DMS153 treated with DMSO at 0.1 percent for 48 hours (cell line): ENCODE data around the gene CAMK2A.

Experiments
- DNase-seq: peaks from one replicate; lab custom pipeline; 2025; ENCODE audit not compliant: unreplicated experiment; lab: John Stamatoyannopoulos, UW

Gene CAMK2A

DNA sequence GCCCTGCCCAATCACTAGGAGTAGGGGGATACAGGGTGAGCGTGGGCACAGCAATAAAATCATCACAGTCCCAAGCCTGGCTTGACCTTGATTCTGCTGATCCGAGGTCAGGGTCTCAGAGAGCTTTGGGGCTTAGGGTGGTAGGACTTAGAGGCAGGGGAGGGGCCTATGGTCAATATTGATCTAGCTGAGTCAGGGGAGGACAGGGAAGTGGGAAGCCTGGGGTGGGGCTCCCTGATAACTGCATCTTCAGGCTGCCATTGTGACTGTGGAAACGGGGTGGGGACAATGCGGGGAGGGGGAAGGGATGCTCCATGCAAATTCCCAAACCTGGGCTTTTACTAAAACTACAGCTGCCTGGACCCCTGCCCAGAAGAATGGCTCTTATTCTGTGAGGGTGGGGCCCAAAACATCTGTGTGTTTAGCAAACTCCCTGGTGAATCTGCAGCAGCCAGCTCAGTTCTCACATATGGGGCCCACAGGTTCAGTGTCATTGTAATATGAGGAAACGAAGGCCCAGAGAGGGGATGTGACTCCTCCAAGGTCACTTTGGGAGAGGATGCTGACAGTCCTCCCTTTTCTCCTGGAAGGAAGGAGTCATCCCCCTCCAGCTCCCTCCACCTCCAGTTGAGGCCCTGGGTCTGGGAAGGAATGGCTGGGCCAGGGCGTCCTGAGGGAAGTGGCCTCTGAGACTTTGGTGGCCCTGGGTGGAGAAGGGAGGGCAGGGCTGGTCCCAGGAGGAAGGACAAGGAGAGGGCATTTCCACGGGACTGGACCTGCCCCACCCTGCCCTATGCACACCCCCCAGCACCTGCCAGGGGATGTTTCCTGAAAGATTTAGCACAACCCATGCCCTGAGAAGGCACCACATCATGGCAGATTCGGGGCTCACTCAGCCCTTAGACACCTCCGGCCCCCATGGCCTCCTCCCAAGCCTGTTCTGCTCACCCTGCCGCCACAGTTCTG is 73.3 kb downstream of the CAMK2A start:
- no peak for DNase-seq

DNA sequence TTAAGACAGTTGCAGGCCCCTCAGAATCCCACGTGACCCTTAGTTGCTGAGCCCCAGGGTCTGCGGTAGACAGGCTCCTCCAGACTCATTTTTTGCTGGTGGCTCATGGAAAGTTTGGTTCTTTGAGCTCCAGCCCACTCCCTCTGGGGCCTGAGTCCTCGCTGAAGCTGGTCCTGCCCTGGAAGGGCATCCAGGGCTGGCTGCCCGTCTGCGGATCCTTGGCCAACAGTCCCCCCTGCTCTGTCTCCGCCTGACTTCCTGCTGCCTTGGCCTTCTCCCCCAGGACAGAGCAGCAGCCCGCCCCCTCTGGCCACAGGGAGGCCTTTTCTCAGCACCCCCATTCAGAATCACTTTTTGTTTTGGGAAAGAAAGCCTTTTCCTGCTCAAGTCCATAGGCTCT is 75.3 kb downstream of the CAMK2A start:
- DNase-seq = no peak

DNA sequence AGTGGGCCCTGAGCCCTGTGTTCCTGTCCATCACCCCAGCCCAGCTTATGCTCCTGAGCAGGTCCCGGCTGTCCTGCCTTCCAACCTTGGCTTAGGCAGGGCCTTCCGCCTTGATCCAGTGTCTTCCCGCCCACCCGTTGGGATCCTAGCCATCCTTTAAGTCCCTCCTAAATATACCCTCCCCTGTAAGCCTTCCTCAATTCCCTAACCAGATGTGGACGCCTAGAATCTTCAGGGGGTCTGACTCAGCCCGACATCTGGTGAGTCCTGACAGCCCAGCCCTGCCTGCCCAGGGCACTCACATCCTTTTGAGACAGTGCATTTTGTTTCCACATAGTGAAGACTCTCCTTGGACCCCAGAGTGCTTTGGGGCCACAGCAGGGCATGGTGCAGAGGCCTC is 76.0 kb downstream of the CAMK2A start:
- no peak for DNase-seq

DNA sequence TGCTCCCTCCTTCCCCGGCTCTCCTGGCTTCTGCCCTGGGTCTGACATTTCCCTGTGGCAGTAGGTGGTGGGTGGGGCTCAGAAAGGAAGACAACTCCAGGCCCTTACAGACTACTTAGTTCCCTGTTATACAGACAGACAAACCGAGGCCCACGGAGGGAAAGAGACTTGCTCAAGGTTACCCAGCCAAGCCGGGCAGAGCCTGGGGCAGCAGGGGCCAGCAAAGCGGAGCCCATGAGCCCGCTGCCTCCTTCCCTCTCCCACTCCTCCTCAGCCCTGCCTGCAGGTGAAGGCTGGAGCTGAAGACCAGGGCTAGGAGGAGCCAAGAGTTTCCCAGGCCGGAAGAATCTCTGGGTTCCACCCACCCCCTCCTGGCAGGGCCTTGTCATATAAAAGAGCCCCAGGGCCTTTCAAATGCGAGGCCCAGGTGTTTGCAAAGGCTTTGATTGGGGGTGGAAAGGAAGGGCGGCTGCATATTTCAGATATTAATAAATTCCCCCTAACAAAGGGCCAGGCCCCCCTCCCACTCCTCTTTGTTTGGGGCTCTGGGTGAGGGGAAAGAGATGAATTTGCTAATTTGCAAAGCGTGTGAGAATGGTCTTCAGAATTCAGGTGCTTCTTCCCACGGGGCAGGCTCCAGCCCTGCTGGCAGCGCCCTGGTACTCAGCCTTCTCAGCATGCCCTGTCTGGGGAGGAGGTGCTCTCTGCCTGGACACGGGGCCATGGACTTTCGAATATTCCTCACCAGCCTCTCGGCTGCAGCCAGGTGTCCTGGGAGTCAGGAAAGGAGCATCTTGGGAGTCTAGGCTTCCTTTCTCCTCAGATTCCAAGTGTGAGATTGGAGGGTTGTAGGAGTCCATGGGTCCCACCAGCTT is 78.2 kb downstream of the CAMK2A start:
- DNase-seq = no peak

DNA sequence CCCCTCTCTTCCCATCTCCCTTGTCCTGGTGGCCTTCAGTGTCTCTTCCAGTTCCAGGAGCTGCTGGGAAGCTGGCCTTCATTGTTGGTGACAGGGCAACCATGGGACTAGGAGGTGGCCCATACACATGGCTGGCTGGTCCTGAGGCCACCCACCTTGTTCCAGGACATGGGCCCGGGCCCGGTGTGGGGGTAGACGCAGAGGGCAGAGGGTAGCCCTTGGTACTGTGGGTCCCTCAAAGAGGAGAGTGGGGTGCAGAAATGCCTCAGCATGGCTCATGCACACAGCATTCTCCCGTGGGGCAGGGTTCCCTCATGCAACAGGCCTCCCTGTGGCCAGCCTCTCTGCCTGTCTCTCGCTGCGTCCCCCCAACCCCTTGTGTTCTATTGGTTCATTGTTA is 78.9 kb downstream of the CAMK2A start:
- DNase-seq = no peak

DNA sequence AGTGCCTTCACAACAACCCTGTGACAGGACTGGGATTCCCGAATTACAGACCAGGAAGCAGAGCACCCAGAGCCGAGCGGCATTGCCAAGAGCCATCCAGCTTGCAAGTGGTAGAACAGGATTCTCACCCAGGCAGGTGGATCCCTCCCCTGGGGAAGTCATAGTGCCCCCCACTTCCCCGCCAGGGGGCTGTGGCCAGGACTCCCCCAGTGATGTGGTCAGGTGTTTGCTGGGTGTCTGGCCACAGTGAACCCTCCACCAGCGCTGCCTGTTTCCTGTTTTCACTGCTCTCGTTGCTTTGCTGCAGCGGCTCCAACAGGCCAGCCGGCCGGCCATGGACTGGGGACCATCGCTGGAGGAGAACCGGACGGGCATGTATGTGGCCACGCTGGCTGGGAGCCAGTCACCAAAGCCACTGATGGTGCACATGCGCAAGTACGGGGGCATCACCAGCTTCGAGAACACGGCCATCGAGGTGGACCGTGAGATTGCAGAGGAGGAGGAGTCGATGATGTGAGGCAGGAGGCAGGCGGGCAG is 80.4 kb downstream of the CAMK2A start:
- no peak for DNase-seq

DNA sequence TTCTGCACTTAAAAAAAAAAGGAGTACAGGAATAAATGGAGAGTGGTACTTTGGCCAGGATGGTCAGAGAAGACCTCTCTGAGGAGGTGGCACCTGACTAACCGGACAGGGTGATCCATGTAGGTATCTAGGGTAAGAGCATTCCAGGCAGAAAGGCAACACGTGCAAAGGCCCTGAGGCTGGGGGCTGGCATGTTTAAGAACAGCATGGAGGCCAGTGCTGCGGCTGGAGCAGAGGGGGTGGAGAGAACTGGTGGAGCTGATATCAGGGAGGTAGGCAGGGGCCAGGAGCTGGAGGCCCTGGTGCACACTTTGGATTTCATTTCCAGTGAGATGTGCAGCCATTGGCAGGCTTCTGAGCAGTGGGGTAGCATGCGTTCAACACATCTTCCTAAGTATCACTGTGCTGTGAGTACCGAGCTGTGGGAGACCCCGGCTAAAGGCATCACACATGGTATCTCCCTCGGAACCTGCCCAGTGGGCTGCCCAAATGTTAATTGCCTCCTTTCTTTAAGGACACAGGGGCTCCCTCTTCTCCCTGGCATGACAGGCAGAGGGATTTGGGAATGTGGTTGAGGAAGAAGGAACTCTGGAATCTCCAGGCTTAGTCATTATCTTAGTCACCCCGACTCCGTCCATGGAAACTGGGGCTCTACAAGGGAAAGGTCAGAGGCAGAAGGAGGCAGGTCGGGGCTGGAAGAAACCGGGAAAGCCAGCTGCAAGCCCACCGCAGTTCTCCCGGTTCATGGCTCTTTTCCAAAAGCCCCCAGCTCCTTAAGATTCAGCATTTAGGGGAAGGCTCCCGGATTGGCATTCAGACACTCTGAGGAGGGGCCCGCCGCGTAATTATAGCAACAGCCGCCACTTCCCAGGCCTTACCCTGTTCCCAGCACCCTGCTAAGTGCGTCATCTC is 81.1 kb downstream of the CAMK2A start:
- no peak for DNase-seq

DNA sequence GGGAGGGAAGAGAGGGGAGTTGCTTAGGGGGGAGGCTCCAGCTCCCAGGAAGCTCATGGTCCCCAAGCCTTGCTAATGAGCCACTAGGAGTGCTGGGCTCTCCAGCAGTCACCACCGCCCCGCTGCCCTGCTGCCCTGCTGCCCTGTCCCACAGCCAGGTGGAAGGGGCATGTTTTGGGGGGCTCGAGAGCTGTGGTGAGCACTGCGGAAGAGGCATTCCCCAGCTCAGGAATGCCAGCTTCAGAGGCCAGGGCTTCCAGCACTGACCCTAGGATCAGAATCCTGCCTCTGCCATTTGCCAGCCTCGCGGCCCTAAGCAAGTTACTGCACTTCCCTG is 82.8 kb downstream of the CAMK2A start:
- no peak for DNase-seq

DNA sequence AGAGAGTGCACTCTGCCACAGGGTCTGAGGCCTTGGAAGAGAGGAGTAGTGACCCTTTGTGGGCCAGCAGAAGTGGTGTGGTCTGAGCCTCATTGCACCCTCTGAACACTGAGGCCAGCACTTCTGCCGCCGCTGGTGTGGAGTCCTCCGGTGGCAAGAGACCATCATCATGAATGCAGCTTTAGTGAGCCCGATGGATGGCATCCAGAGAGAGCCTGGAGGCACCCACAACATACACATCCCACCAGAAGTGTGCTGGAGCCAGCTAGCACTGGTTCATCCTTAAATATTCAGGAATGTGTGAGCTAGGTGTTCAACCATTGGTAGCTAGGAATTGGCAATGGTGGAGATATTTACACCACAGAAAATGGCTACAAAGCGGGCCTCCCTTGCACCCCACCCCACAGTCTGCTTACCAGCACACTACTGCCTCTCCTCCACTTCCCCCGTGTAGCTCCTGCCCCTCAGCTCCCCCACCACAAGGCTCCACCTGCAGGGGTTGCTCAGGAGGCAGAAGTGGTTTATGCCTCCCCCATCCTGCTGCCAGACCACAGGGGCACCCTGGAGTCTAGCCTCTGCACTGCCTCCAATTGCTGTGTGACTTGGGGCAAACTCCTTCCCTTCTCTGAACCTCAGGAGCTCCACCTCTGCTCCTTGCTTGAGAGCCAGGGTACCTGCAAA is 83.3 kb downstream of the CAMK2A start:
- no peak for DNase-seq

DNA sequence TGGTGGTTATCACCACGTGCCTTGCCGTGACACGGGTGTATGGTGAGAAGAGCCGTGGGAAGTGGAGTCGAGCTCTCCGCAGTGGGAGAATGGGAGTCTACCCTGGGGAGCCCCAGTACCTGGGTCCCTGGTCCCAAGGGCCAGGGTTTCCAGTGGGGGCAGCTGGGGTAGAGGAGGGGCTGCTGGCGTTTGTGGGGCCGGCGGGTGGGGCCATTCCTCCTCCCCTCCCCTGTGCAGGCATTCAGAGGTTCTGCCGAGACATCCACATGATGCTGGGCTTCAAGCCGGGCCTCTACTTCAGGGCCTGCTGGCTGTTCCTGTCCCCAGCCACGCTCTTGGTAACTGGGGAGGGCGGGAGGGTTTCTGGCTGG is 85.0 kb downstream of the CAMK2A start:
- no peak for DNase-seq

DNA sequence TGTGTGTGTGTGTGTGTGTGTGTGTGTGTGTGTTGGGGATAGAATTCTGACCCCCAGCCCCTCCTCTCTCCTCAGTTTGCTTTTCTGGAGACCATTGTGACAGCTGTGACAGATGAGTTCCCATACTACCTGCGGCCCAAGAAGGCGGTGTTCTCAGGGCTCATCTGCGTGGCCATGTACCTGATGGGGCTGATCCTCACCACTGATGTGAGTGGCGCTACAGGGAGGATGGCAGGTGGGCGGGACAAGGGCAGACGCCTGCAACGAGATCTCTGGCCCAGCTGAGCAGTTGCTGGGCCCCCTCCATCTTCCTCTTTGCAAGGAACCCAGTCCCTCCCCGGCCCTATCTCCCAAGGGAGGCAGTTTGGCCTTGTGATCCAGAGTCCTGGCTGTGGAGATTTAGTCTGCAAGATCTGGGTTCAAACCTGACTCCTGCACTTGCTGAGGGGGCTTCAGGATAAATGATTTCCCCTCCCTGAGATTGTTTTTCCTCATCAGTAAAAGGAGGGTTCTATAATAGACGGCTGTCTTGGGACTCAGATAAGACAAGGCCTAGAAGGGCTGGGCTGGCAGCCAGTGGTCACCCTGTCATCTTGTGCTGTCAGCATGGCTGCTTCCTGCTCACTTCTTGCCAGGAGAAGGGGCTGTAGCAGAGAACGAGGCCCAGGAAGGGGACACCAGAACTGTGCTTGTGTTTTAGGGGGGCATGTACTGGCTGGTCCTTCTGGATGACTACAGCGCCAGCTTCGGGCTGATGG is 85.6 kb downstream of the CAMK2A start:
- DNase-seq = no peak

DNA sequence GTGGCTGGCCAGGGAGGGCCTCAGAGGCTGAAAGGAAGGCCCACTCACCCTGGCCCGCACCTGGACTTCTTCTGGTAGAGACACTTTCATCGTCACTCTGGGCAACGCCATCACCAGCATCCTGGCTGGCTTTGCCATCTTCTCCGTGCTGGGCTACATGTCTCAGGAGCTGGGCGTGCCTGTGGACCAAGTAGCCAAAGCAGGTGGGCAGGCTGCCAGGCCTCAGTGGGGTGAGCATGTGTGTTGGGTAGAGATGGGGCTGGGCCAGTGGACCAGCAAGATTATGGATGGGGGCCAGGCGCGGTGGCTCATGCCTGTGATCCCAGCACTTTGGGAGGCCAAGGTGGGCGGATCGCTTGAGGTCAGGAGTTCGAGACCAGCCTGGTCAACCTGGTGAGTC is 87.1 kb downstream of the CAMK2A start:
- no peak for DNase-seq

DNA sequence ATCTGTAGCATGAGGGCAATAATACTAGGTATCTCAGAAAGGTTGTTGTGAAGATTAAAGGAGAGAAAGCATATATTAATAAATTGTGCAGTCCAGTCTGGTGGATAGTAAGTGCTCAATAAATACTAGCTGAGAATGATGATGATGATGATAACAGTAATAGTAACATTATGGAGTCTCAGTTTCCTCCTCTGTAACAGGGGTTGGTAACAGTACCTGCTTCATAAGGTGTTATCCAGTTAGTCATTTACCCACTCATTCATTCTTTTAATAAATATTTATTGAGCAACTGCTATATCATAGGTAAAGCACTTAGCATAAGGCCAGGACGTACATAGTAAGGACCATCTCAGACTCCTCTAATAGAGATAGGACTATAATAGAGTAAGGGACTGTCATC is 92.1 kb downstream of the CAMK2A start:
- no peak for DNase-seq

DNA sequence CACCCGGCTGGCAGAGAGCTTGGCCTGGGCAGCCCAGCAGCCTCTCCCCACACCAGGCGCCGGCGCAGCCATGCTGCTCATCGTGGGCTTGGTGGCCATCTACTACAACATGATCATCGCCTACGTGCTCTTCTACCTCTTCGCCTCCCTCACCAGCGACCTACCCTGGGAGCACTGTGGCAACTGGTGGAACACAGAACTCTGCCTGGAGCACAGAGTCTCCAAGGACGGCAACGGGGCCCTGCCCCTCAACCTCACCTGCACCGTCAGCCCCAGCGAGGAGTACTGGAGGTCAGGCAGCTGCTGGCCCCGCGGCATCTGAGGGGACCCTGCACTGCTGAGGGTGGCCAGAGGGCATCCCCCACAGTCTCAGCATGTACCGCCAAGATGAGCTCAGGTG is 92.6 kb downstream of the CAMK2A start:
- no peak for DNase-seq

DNA sequence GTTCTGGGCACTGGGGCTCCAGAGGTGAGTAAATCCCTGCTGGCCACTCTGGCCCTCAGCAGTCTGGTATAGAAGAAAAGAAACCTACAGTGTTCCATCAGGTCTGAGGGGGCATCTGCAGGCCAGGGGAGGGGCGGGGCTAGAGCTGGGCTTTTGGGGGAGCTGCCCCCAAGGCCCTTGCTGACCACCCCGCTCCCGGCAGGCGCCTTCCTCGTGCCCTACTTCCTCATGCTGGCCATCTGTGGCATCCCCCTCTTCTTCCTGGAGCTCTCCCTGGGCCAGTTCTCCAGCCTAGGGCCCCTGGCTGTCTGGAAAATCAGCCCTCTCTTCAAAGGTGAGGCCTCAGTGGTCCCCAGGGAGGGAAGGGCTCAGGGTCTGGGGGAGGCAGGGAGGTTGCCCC is 93.1 kb downstream of the CAMK2A start:
- DNase-seq = no peak

DNA sequence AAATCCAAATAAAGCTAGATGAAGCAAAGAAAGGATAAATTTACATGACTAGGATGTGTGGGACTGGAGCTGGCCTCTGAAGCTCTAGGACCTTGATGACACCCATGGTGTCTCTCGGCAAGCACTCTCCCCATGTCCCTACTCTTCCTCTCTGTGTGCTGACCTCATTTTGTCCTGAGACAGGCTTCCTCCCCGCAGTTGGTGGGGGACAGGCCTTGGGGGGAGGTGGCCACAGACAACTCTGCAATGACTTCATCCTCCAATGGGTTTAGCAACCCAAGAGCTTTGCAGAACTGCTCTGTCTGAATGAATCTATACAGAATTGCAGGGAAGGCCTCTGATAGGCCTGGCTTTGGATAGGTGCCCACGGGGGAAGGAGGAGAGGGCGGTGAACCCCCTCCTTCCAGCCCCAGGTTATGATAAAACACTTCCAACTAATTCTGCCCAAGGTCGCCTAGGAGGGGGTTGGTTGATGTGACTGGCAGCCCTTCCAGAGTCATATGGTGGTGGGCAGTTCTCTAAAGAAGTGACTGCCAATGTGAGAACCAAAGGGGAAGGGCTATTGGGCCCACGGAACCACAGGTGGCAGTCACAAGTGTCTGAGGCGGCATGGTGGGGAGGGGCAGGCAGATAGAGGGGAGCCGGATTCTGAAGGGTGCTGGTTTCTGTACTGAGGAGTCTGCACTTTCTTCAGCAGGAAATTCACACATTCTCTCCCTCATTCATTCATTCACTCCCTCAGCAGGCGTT is 93.7 kb downstream of the CAMK2A start:
- no peak for DNase-seq

DNA sequence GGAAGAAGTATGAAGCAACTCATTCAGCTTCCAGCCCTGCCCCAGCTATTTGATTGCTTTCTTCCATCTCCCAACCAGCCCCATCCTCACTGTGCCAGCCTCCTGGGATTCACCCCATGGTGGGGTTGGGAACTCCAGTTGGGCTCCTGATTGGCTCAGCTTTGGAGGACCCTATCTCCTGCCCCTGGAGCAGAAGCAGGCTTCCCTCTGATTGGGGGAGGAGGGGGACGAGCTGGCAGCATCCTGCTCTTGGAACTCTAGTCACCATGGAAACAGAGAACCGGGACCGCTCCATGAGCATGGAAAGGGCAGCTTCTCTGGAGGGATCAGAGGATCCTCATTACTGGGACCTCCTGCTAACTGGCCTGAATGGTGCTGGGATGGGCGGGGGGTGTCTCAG is 97.1 kb downstream of the CAMK2A start:
- DNase-seq = no peak

DNA sequence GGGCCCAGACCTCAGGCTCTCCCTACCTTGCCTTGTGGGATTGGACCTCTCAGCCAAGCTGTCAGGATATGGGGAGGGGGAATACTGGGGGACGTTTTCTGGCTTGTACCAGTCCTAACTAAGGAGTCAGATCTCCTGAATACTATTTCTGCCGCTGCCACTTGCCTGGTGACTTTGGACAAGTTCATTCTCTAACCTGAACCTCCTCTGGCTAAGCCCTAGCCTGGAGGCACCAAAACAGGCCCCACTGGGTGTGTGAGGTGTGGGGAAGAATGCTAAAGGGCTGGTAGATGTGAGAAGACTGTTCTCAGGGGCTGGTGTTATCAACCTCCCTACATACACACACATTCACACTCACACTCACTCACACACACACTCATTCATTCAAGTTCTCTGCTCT is 98.6 kb downstream of the CAMK2A start:
- DNase-seq = no peak

DNA sequence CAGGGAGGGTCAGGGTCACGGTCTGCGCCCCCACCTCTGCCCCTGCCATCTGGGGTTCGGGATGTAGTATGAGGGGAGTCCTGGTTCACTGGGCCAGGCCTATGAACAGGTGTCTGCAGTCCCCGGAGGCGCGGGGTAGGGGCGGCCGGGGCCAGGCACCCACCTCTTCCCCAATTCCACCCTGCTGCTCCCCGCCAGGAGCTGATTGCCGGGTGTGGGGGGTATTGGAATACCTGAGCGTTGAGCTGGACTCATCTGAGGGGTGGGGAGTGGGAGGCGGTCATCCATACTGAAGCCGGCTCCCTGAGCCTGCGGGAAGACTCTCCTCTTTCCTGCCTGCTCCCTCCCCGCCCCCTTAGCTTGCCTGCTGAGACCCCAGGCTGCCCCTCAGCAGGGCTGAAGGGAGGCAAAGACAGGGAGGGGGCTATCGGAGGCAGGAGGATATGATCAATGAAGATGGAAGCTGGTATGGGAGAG is 99.0 kb downstream of the CAMK2A start:
- no peak for DNase-seq
